Liver (tissue), 9 donors: ENCODE data around the gene UBR3. TPM values are rescaled to one million over a fixed set of nuclear protein-coding genes. Genes with fewer than 3 reads are reported as not detected.

ENCODE experiments used
- DNase-seq: peaks from one replicate; pipeline ENCODE4 v3.0.0-alpha.2; 2017; ENCODE audit warnings: low spot score
- H3K27ac ChIP-seq, 2 donors: one replicate each; pipeline ENCODE4 v1.7.0; 2013; ENCODE audit warnings: inconsistent platforms in 2 of 2, low read length in 2 of 2, control low read depth in 1 of 2, low read depth in 1 of 2, mild to moderate bottlenecking in 1 of 2
- H3K27me3 ChIP-seq, 4 donors: one replicate each; pipeline versions ENCODE4 v1.6.1 to v1.7.0; 2013; ENCODE audit warnings: low read length in 3 of 4, inconsistent platforms in 1 of 4, mild to moderate bottlenecking in 1 of 4, moderate library complexity in 1 of 4; ENCODE audit not compliant: control insufficient read depth in 4 of 4, insufficient read depth in 4 of 4
- H3K36me3 ChIP-seq, 4 donors: one replicate each; pipeline versions ENCODE4 v1.6.1 to v1.7.0; 2013; ENCODE audit warnings: low read length in 3 of 4, mild to moderate bottlenecking in 3 of 4, low read depth in 1 of 4, moderate library complexity in 1 of 4; ENCODE audit not compliant: control insufficient read depth in 4 of 4, insufficient read depth in 3 of 4
- H3K4me1 ChIP-seq, 4 donors: one replicate each; pipeline versions ENCODE4 v1.6.1 to v1.7.0; 2013; ENCODE audit warnings: low read length in 3 of 4, mild to moderate bottlenecking in 3 of 4, moderate library complexity in 1 of 4; ENCODE audit not compliant: control insufficient read depth in 4 of 4, insufficient read depth in 4 of 4
- H3K4me3 ChIP-seq, 3 donors: one replicate each; pipeline versions ENCODE4 v1.6.1 to v1.7.0; 2013; ENCODE audit warnings: low read length in 3 of 3, control low read depth in 1 of 3, low read depth in 1 of 3, mild to moderate bottlenecking in 1 of 3
- H3K9ac ChIP-seq, 2 donors: one replicate each; pipeline ENCODE4 v1.7.0; 2013; ENCODE audit warnings: low read length in 2 of 2, mild to moderate bottlenecking in 2 of 2, moderate library complexity in 2 of 2, control low read depth in 1 of 2, low read depth in 1 of 2
- H3K9me3 ChIP-seq, 4 donors: one replicate each; pipeline versions ENCODE4 v1.6.1 to v1.7.0; 2013; ENCODE audit warnings: low read length in 3 of 4; ENCODE audit not compliant: control insufficient read depth in 4 of 4
- EGR1 ChIP-seq, 2 donors: IDR thresholded peaks; 2 replicates each; pipeline ENCODE4 v1.6.1; 2016 to 2018; ENCODE audit warnings: antibody characterized with exemption in 2 of 2, low read depth in 2 of 2
- FOXA1 ChIP-seq: IDR thresholded peaks from 2 replicates; pipeline ENCODE4 v1.6.1; 2016; ENCODE audit warnings: antibody characterized with exemption
- FOXA2 ChIP-seq: IDR thresholded peaks from 2 replicates; pipeline ENCODE4 v1.6.1; 2016; ENCODE audit warnings: antibody characterized with exemption
- GABPA ChIP-seq, 2 donors: IDR thresholded peaks in 1 of 2; conservative IDR thresholded peaks in 1 of 2; 2 replicates each; pipeline ENCODE4 v1.6.1; 2016; ENCODE audit warnings: antibody characterized with exemption in 2 of 2, mild to moderate bottlenecking in 1 of 2, moderate library complexity in 1 of 2
- HNF4G ChIP-seq: IDR thresholded peaks from 2 replicates; pipeline ENCODE4 v1.6.1; 2016; ENCODE audit warnings: antibody characterized with exemption
- JUND ChIP-seq, 2 donors: IDR thresholded peaks; 2 replicates each; pipeline ENCODE4 v1.6.1; 2016; ENCODE audit warnings: antibody characterized with exemption in 2 of 2
- NR2F2 ChIP-seq: IDR thresholded peaks from 2 replicates; pipeline ENCODE4 v1.6.1; 2016; ENCODE audit warnings: antibody characterized with exemption
- RAD21 ChIP-seq, 2 donors: IDR thresholded peaks; 2 replicates each; pipeline ENCODE4 v1.6.1; 2016; ENCODE audit warnings: antibody characterized with exemption in 2 of 2, mild to moderate bottlenecking in 2 of 2
- REST ChIP-seq: IDR thresholded peaks from 2 replicates; pipeline ENCODE4 v1.6.1; 2016; ENCODE audit warnings: antibody characterized with exemption, mild to moderate bottlenecking
- RXRA ChIP-seq, 2 donors: IDR thresholded peaks; 2 replicates each; pipeline ENCODE4 v1.6.1; 2017 to 2018; ENCODE audit warnings: antibody characterized with exemption in 2 of 2, mild to moderate bottlenecking in 1 of 2
- TAF1 ChIP-seq: conservative IDR thresholded peaks from 2 replicates; pipeline ENCODE4 v1.6.1; 2016; ENCODE audit warnings: antibody characterized with exemption, mild to moderate bottlenecking
- YY1 ChIP-seq: IDR thresholded peaks from 2 replicates; pipeline ENCODE4 v1.6.1; 2016; ENCODE audit warnings: antibody characterized with exemption, mild to moderate bottlenecking
- ZBTB33 ChIP-seq: IDR thresholded peaks from 2 replicates; pipeline ENCODE4 v1.6.1; 2016; ENCODE audit warnings: antibody characterized with exemption
- WGBS: extraction: QIAGEN DNeasy Blood & Tissue Kit; methylation state at CpG from one replicate; pipeline ENCODE4 v1.1.7; 2013; 5-methylcytosine and 5-hydroxymethylcytosine counted together
- polyA plus RNA-seq, 2 donors: library from polyadenylated mRNA; stranded (reverse) in 1 of 2; unstranded in 1 of 2; fragments of 200-250 nt in 1 of 2; fragments of >200 nt in 1 of 2; fragmentation: Nextera tagmentation in 1 of 2; extraction: Ambion mirVana in 1 of 2; gene quantifications; one replicate each; pipeline versions ENCODE4 v1.2.1 to v1.2.3, GENCODE V29; 2013 to 2015
- total RNA-seq, 2 donors: library from RNA; depleted of rRNA; stranded (reverse); fragments of >200 nt; gene quantifications; one replicate each; pipeline ENCODE4 v1.2.3, GENCODE V29; 2014
- donor health status: healthy.
- donor health status: healthy.
- donor health status: healthy.
- donor health status: healthy.
- donor health status: healthy.

Gene UBR3
- total and polyA plus RNA-seq, 4 donors, result 8.5 to 69.4 (median 28.4) TPM

GRCh38 chr2:170020777-170021176, 193.5 kb downstream of the UBR3 start:
- no peaks in the 10 kb centered on the region for H3K9me3 ChIP-seq
- H3K4me1 ChIP-seq, result no peaks in the 10 kb centered on the region
- peaks cover 0 to 4% (median 3%) of the 10 kb centered on the region in 4 donors for H3K36me3 ChIP-seq
- TF ChIP-seq REST (no peak), HNF4G (no peak), TAF1 (no peak), GABPA (IDR thresholded peaks at IDR 0.05 in 1 of 2, conservative IDR thresholded peaks at IDR 0.05 in 1 of 2) (no peak), NR2F2 (no peak), RAD21 (IDR thresholded peaks at IDR 0.05) (no peak), FOXA1 (no peak), JUND (IDR thresholded peaks at IDR 0.05) (no peak), RXRA (IDR thresholded peaks at IDR 0.05) (no peak), YY1 (no peak), ZBTB33 (no peak), EGR1 (IDR thresholded peaks at IDR 0.05; ENCODE audit: low read depth in 2 of 2) (no peak)
- no peak overlapping the region for H3K9ac ChIP-seq
- H3K4me3 ChIP-seq, result no peak overlapping the region
- 60% methylated on average over 1 of the region's 1 CpG for WGBS
- H3K27me3 ChIP-seq, result no peaks in the 10 kb centered on the region
- DNase-seq, result no peak
- H3K27ac ChIP-seq, result no peak overlapping the region

GRCh38 chr2:170022692-170023091, 195.4 kb downstream of the UBR3 start:
- H3K9me3 ChIP-seq, result no peaks in the 10 kb centered on the region
- H3K9ac ChIP-seq, result no peak overlapping the region
- no peak overlapping the region for H3K27ac ChIP-seq
- H3K4me1 ChIP-seq, result no peaks in the 10 kb centered on the region
- no peak for TF ChIP-seq FOXA2
- H3K36me3 ChIP-seq, result peaks cover 0 to 4% (median 3%) of the 10 kb centered on the region in 4 donors
- DNase-seq, result no peak
- no peaks in the 10 kb centered on the region for H3K27me3 ChIP-seq
- H3K4me3 ChIP-seq, result no peak overlapping the region

GRCh38 chr2:170024721-170025120, 197.5 kb downstream of the UBR3 start:
- no peak for DNase-seq
- Histone ChIP-seq H3K9me3 (no peaks in the 10 kb centered on the region), H3K4me3 (no peak overlapping the region), H3K27ac (no peak overlapping the region), H3K36me3 (peaks cover 0 to 4% (median 3%) of the 10 kb centered on the region in 4 donors), H3K9ac (no peak overlapping the region), H3K27me3 (no peaks in the 10 kb centered on the region), H3K4me1 (peaks cover 0 to 4% (median 3%) of the 10 kb centered on the region in 4 donors)
- TF ChIP-seq NR2F2 (no peak), HNF4G (no peak), EGR1 (IDR thresholded peaks at IDR 0.05; ENCODE audit: low read depth in 2 of 2) (no peak)
- 97% methylated on average over 1 of the region's 1 CpG for WGBS
